ENCODE results near the gene CBLB. TPM values are rescaled to one million over a fixed set of nuclear protein-coding genes. Genes with fewer than 3 reads are reported as not detected.

The CBLB gene
- total and polyA plus RNA-seq, 2 of the 4 experiments (the other 2 are of a cell fraction), result 10.1 to 20.1 TPM

DNA sequence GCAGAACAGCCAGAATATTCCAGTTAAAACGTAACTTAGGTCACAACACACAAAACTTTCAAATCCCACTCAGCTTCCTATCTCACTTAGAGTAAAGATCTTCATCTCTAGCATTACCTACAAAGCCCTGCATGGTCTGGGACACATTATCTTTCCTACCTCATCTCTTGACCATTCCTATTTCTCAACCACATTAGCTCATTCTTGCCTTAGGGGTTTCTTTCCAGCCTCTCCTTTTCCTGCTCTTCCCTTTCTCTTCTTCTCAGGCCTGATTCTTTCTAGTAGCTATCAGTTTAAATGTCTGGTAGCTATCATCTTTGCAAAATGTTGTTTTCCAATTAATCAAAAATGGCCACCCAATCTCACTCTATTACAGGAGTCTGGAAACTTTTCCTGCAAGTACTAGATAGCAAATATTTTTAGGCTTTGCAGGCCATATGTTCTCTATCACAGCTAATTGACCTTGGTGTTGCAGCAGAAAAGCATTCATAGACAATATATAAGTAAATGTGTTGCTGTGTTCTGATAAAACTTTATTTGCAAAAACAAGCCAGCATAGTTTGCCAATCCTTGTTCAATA lies 15.1 kb upstream of the CBLB start:
- BruUV-seq (replicated peaks), result no TSS peak

More for the DNA sequence above, 15.1 kb upstream of the CBLB start:
- Histone ChIP-seq H3K36me3 (ENCODE audit: control insufficient read depth, insufficient read depth, low read length) (no peaks in the 10 kb centered on the region), H2BK5ac (ENCODE audit: low read depth, low read length, poor library complexity, severe bottlenecking) (no peak overlapping the region), H3K9ac (ENCODE audit: low read depth, low read length) (no peak overlapping the region), H3K27ac (ENCODE audit: insufficient read depth, low read length) (no peak overlapping the region), H3K4me2 (ENCODE audit: low read depth, low read length) (no peak overlapping the region), H2BK20ac (ENCODE audit: low read depth, low read length) (no peak overlapping the region), H3K4me3 (ENCODE audit: insufficient read depth, low read depth, low read length) (no peak overlapping the region), H2BK120ac (ENCODE audit: low read depth, low read length) (no peak overlapping the region), H4K8ac (ENCODE audit: low read depth in 2 of 2, low read length in 2 of 2) (no peak overlapping the region), H4K91ac (ENCODE audit: insufficient read depth, low read depth, low read length) (no peak overlapping the region), H3K27me3 (ENCODE audit: control insufficient read depth, insufficient read depth, low read length) (no peaks in the 10 kb centered on the region), H3K79me1 (ENCODE audit: low read depth in 1 of 2, low read length in 2 of 2) (no peaks in the 10 kb centered on the region), H3K4ac (ENCODE audit: low read depth, low read length) (no peak overlapping the region), H4K20me1 (ENCODE audit: insufficient read depth, low read length) (no peaks in the 10 kb centered on the region), H3K9me1 (ENCODE audit: insufficient read depth, low read length) (no peaks in the 10 kb centered on the region), H3K23ac (ENCODE audit: low read depth, low read length) (no peak overlapping the region), H3K56ac (ENCODE audit: extremely low read depth, insufficient read depth, low read length) (no peak overlapping the region), H2BK15ac (ENCODE audit: low read depth, low read length) (no peak overlapping the region), H3K4me1 (ENCODE audit: control insufficient read depth, insufficient read depth, low read length) (peaks cover 4% of the 10 kb centered on the region), H2AFZ (replicated peaks; ENCODE audit: low read length, poor library complexity) (no peak overlapping the region), H3K14ac (replicated peaks; ENCODE audit: low read depth, low read length) (no peak overlapping the region), H3K9me3 (ENCODE audit: control insufficient read depth, insufficient read depth, low read length) (no peaks in the 10 kb centered on the region), H4K5ac (ENCODE audit: low read depth, low read length) (no peak overlapping the region), H3K18ac (ENCODE audit: low read depth, low read length) (no peak overlapping the region), H2AK5ac (ENCODE audit: low read depth, low read length) (no peak overlapping the region), H2AK9ac (replicated peaks; ENCODE audit: low read depth, low read length, poor library complexity) (no peak overlapping the region)
- in situ Hi-C loops (cut with MboI; ENCODE audit: low sequenced_read_pairs), result no loop called here
- ATAC-seq (ENCODE audit: low read depth), result no peak
- CTCF ChIA-PET, result interaction anchor here (0.6 kb wide), 1 partner anchor 1969 kb away, joined by 3 read pairs; no protein-coding TSS in a partner anchor
- intact Hi-C loops (cut with micrococcal nuclease), result no loop called here
- TF ChIP-seq SMC3 (IDR thresholded peaks at IDR 0.05; ENCODE audit: low read depth, low read length) (no peak), BHLHE40 (IDR thresholded peaks at IDR 0.05; ENCODE audit: low read depth, low read length) (no peak), MXI1 (IDR thresholded peaks at IDR 0.05; ENCODE audit: borderline replicate concordance, low read depth, low read length) (no peak), MAZ (IDR thresholded peaks at IDR 0.05; ENCODE audit: borderline replicate concordance, low read depth, low read length) (no peak), CEBPB (IDR thresholded peaks at IDR 0.05; ENCODE audit: low read depth, low read length) (no peak), MAFK (IDR thresholded peaks at IDR 0.05; ENCODE audit: low read depth, low read length) (no peak), RAD21 (IDR thresholded peaks at IDR 0.05; ENCODE audit: low read length) (no peak), CHD1 (IDR thresholded peaks at IDR 0.05; ENCODE audit: low read depth, low read length) (no peak), RFX5 (IDR thresholded peaks at IDR 0.05; ENCODE audit: low read depth, low read length) (no peak)
- TF ChIP-seq, protein P1, sequence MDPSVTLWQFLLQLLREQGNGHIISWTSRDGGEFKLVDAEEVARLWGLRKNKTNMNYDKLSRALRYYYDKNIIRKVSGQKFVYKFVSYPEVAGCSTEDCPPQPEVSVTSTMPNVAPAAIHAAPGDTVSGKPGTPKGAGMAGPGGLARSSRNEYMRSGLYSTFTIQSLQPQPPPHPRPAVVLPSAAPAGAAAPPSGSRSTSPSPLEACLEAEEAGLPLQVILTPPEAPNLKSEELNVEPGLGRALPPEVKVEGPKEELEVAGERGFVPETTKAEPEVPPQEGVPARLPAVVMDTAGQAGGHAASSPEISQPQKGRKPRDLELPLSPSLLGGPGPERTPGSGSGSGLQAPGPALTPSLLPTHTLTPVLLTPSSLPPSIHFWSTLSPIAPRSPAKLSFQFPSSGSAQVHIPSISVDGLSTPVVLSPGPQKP (IDR thresholded peaks at IDR 0.05; ENCODE audit: borderline replicate concordance, low read depth, low read length), result no peak
- no peak for DNase-seq
- POLR2A ChIA-PET (ENCODE audit: unreplicated experiment), result no interaction called here
- WGBS, 2 experiments (ENCODE audit: extremely low coverage in 2 of 2, insufficient read length in 1 of 2), result no CpG with 5 or more reads among the region's 1 CpG
- dilution Hi-C loops (cut with HindIII; ENCODE audit: low sequenced_read_pairs, unreplicated experiment), result no loop called here
